ENCODE data around the gene EP400. TPM values are rescaled to one million over a fixed set of nuclear protein-coding genes. Genes with fewer than 3 reads are reported as not detected.

Gene EP400
- polyA plus RNA-seq, 1 donor (not counting 4 experiments of a cell fraction or from before 2014, with no cell fraction given) = 4.1 TPM

- dilution Hi-C loops (cut with MboI; ENCODE audit: extremely low pct_ligation_motif_present, low sequenced_read_pairs) = no loop called here
- Histone ChIP-seq H3K27me3 (ENCODE audit: control insufficient read depth, extremely low read depth, insufficient read depth, low read length) (no peaks in the 10 kb centered on the region), H2AFZ (ENCODE audit: control insufficient read depth, low read length) (no peak overlapping the region), H3K79me2 (ENCODE audit: control insufficient read depth, insufficient read depth, low read length) (no peaks in the 10 kb centered on the region), H3K4me2 (ENCODE audit: control insufficient read depth, extremely low read depth, insufficient read depth, low read depth, low read length) (no peak overlapping the region), H3K27ac (ENCODE audit: control insufficient read depth, insufficient read depth, low read length) (no peak overlapping the region), H3K9me1 (ENCODE audit: control insufficient read depth, extremely low read depth, insufficient read depth, low read length) (no peaks in the 10 kb centered on the region), H4K20me1 (ENCODE audit: control insufficient read depth, extremely low read depth, insufficient read depth, low read length) (no peaks in the 10 kb centered on the region), H3K36me3 (ENCODE audit: control insufficient read depth in 2 of 2, extremely low read depth in 1 of 2, insufficient read depth in 2 of 2, low read length in 2 of 2) (peaks cover 20 to 23% of the 10 kb centered on the region in 2 experiments), H3K4me3 (ENCODE audit: control insufficient read depth in 2 of 3, extremely low read depth in 1 of 3, insufficient read depth in 2 of 3, low read depth in 1 of 3, low read length in 3 of 3) (no peak overlapping the region), H3K9ac (ENCODE audit: control insufficient read depth, extremely low read depth, insufficient read depth, low read length) (no peak overlapping the region), H3K9me3 (ENCODE audit: control insufficient read depth, low read depth, low read length) (no peaks in the 10 kb centered on the region), H3K4me1 (ENCODE audit: control insufficient read depth, extremely low read depth, insufficient read depth, low read length) (peaks cover 4% of the 10 kb centered on the region)
- TF ChIP-seq CTCF (optimal IDR thresholded peaks at IDR 0.05 in 1 of 3, IDR thresholded peaks at IDR 0.05 in 1 of 3, conservative IDR thresholded peaks at IDR 0.05 in 1 of 3; ENCODE audit: extremely low read depth in 1 of 3, insufficient read depth in 2 of 3, low read length in 3 of 3) = no peak
- no peak for TF ChIP-seq EZH2 (IDR thresholded peaks at IDR 0.05; ENCODE audit: low read length)
- DNase-seq (ENCODE audit: low read depth, low spot score) (no peak), FAIRE-seq (no peak)
These were observed 129.5 kb downstream of the EP400 start for GRCh38 chr12:132079200-132079599.

DNA sequence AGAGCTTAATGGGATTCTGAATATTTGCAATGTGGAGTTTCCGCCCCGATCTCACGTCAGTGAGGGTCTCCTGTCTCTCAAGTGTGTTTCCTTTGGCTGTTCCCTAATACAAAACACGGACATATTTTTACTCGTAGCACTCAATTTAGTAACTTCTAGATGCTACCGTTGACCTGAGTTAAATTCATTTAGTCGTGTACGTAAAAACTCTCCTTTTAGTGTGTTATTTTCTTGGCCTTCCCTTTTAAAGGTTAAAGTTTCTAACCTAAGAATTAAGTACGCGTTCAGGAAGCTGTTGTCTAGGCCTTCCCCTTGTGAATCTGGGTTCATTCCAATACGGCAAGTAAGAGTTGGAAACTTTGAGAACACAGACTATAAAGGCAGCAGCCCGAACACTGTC is 130.0 kb downstream of the EP400 start:
- no peak overlapping the region for H3K9ac ChIP-seq (ENCODE audit: control insufficient read depth, extremely low read depth, insufficient read depth, low read length)
- H3K36me3 ChIP-seq (ENCODE audit: control insufficient read depth in 2 of 2, extremely low read depth in 1 of 2, insufficient read depth in 2 of 2, low read length in 2 of 2) = peaks cover 20% of the 10 kb centered on the region in 2 experiments
- DNase-seq (ENCODE audit: low read depth, low spot score) (no peak), FAIRE-seq (no peak)
- no peak overlapping the region for H2AFZ ChIP-seq (ENCODE audit: control insufficient read depth, low read length)
- dilution Hi-C loops (cut with MboI; ENCODE audit: extremely low pct_ligation_motif_present, low sequenced_read_pairs) = no loop called here
- no peaks in the 10 kb centered on the region for H3K9me1 ChIP-seq (ENCODE audit: control insufficient read depth, extremely low read depth, insufficient read depth, low read length)
- no peaks in the 10 kb centered on the region for H4K20me1 ChIP-seq (ENCODE audit: control insufficient read depth, extremely low read depth, insufficient read depth, low read length)
- no peak overlapping the region for H3K4me2 ChIP-seq (ENCODE audit: control insufficient read depth, extremely low read depth, insufficient read depth, low read depth, low read length)
- H3K27me3 ChIP-seq (ENCODE audit: control insufficient read depth, extremely low read depth, insufficient read depth, low read length) = no peaks in the 10 kb centered on the region
- H3K79me2 ChIP-seq (ENCODE audit: control insufficient read depth, insufficient read depth, low read length) = no peaks in the 10 kb centered on the region
- no peak for TF ChIP-seq CTCF (optimal IDR thresholded peaks at IDR 0.05 in 1 of 3, IDR thresholded peaks at IDR 0.05 in 1 of 3, conservative IDR thresholded peaks at IDR 0.05 in 1 of 3; ENCODE audit: extremely low read depth in 1 of 3, insufficient read depth in 2 of 3, low read length in 3 of 3)
- no peak for TF ChIP-seq EZH2 (IDR thresholded peaks at IDR 0.05; ENCODE audit: low read length)
- H3K9me3 ChIP-seq (ENCODE audit: control insufficient read depth, low read depth, low read length) = no peaks in the 10 kb centered on the region
- H3K27ac ChIP-seq (ENCODE audit: control insufficient read depth, insufficient read depth, low read length) = no peak overlapping the region
- H3K4me3 ChIP-seq (ENCODE audit: control insufficient read depth in 2 of 3, extremely low read depth in 1 of 3, insufficient read depth in 2 of 3, low read depth in 1 of 3, low read length in 3 of 3) = no peak overlapping the region
- peaks cover 4% of the 10 kb centered on the region for H3K4me1 ChIP-seq (ENCODE audit: control insufficient read depth, extremely low read depth, insufficient read depth, low read length)
